H1 (cell line): ENCODE results near the gene METRN.

Experiments used
- ASH2L ChIP-seq: fragments of 200-600, 300-600 bp; sonication (generic); IDR thresholded peaks from one replicate; pipeline ENCODE4 v1.7.1; 2017; ENCODE audit warnings: low read length
- CBX5 ChIP-seq: fragments of 300-800, 300-1000 bp; sonication (generic); IDR thresholded peaks from 2 replicates; pipeline ENCODE4 v1.7.1; 2016; ENCODE audit warnings: antibody characterized with exemption, low read length, low read depth
- FOSL1 ChIP-seq: IDR thresholded peaks from 2 replicates; pipeline ENCODE4 v1.6.1; 2011; ENCODE audit warnings: mild to moderate bottlenecking, low read depth, low read length, moderate library complexity; ENCODE audit not compliant: insufficient read depth
- JUND ChIP-seq: IDR thresholded peaks from 2 replicates; pipeline ENCODE4 v1.6.1; 2011; ENCODE audit warnings: mild to moderate bottlenecking, improper control_type of control experiment, low read length
- POLR2A ChIP-seq, 2 experiments: IDR thresholded peaks; 1 replicate in 1 of 2; 2 replicates in 1 of 2; pipeline ENCODE4 v1.6.1; 2011; ENCODE audit warnings: low read depth in 2 of 2, low read length in 2 of 2, mild to moderate bottlenecking in 2 of 2; ENCODE audit errors: control extremely low read depth in 1 of 2
- POLR2AphosphoS5 ChIP-seq: IDR thresholded peaks from 2 replicates; pipeline ENCODE4 v1.6.1; 2011; ENCODE audit warnings: low read depth, low read length
- RAD21 ChIP-seq, 2 experiments: IDR thresholded peaks in 1 of 2; conservative IDR thresholded peaks in 1 of 2; 2 replicates each; pipeline ENCODE4 v1.6.1; 2011; ENCODE audit warnings: low read depth in 2 of 2, low read length in 2 of 2, improper control_type of control experiment in 1 of 2, inconsistent platforms in 1 of 2, mild to moderate bottlenecking in 1 of 2, moderate library complexity in 1 of 2
- SIN3A ChIP-seq, 2 experiments: IDR thresholded peaks in 1 of 2; conservative IDR thresholded peaks in 1 of 2; 2 replicates each; pipeline ENCODE4 v1.6.1; 2011 to 2012; ENCODE audit warnings: low read length in 2 of 2, improper control_type of control experiment in 1 of 2, low read depth in 1 of 2, mild to moderate bottlenecking in 1 of 2
- SP1 ChIP-seq: IDR thresholded peaks from 2 replicates; pipeline ENCODE4 v1.6.1; 2011; ENCODE audit warnings: low read depth, low read length
- TBP ChIP-seq: IDR thresholded peaks from 2 replicates; pipeline ENCODE4 v1.6.1; 2011; ENCODE audit warnings: low read depth, low read length, improper control_type of control experiment
- TCF12 ChIP-seq: IDR thresholded peaks from 2 replicates; pipeline ENCODE4 v1.6.1; 2011; ENCODE audit warnings: low read depth, mild to moderate bottlenecking, low read length
- TF ChIP-seq, protein P1 (sequence below), 3 experiments: IDR thresholded peaks; 1 replicate in 2 of 3; 2 replicates in 1 of 3; pipeline versions ENCODE4 v1.5.1 to v1.6.1; 2011; ENCODE audit warnings: low read length in 3 of 3, mild to moderate bottlenecking in 3 of 3, inconsistent platforms in 2 of 3, low read depth in 1 of 3, moderate library complexity in 1 of 3; ENCODE audit not compliant: insufficient read depth in 1 of 3; ENCODE audit errors: control extremely low read depth in 1 of 3
- TF ChIP-seq, protein P2 (sequence below): IDR thresholded peaks from 2 replicates; pipeline ENCODE4 v1.6.1; 2012; ENCODE audit warnings: inconsistent platforms
- TF ChIP-seq, protein P3 (sequence below): IDR thresholded peaks from 2 replicates; pipeline ENCODE4 v1.6.1; 2012; ENCODE audit warnings: low read length, inconsistent platforms

DNA sequence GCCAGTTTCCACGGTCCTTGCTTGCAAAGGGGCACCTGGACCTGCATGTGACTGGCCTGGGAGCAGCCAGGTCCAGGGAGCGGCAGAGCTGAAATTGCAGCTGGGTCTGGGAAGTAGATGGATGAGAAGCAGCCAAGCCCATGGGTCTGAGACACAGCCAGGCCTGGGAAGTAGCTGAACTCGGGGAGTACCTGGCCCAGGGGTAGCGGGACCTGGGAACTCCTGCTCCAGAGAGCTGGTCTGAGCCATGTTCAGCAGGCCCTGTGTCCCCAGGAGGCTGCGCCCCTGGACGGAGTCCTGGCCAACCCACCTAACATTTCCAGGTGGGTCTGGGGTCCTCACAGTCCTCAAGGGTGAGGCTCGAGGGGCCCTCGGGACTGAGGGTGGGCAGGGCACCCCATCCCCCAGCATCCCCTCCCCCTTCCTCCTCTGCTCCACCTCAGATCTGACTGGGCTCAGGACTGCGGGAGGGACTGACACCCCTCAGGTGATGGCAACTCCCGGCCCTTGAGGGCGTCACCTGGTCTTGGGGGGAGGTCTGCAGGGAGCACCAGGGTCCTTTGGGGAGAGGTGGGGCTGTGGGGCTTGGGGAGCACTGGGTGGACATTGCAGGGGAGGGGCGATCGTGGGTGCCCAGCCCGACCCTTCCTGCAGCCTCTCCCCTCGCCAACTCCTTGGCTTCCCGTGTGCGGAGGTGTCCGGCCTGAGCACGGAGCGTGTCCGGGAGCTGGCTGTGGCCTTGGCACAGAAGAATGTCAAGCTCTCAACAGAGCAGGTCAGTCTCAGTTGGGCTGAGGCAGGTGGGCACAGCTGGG lies 48.7 kb downstream of the METRN start:
- TF ChIP-seq FOSL1 (no peak), CBX5 (no peak), POLR2A (IDR thresholded peaks at IDR 0.05; ENCODE audit: control extremely low read depth in 1 of 2, low read depth in 2 of 2, low read length in 2 of 2) (no peak), TCF12 (no peak), SP1 (no peak), POLR2AphosphoS5 (no peak), TBP (no peak), SIN3A (conservative IDR thresholded peaks at IDR 0.05 in 1 of 2, IDR thresholded peaks at IDR 0.05 in 1 of 2; ENCODE audit: low read depth in 1 of 2, low read length in 2 of 2) (no peak), ASH2L (no peak), RAD21 (IDR thresholded peaks at IDR 0.05 in 1 of 2, conservative IDR thresholded peaks at IDR 0.05 in 1 of 2; ENCODE audit: low read depth in 2 of 2, low read length in 2 of 2) (no peak), JUND (no peak)
- TF ChIP-seq, protein P1, sequence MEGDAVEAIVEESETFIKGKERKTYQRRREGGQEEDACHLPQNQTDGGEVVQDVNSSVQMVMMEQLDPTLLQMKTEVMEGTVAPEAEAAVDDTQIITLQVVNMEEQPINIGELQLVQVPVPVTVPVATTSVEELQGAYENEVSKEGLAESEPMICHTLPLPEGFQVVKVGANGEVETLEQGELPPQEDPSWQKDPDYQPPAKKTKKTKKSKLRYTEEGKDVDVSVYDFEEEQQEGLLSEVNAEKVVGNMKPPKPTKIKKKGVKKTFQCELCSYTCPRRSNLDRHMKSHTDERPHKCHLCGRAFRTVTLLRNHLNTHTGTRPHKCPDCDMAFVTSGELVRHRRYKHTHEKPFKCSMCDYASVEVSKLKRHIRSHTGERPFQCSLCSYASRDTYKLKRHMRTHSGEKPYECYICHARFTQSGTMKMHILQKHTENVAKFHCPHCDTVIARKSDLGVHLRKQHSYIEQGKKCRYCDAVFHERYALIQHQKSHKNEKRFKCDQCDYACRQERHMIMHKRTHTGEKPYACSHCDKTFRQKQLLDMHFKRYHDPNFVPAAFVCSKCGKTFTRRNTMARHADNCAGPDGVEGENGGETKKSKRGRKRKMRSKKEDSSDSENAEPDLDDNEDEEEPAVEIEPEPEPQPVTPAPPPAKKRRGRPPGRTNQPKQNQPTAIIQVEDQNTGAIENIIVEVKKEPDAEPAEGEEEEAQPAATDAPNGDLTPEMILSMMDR (IDR thresholded peaks at IDR 0.05; ENCODE audit: control extremely low read depth in 1 of 3, insufficient read depth in 1 of 3, low read depth in 1 of 3, low read length in 3 of 3): no peak
- TF ChIP-seq, protein P2, sequence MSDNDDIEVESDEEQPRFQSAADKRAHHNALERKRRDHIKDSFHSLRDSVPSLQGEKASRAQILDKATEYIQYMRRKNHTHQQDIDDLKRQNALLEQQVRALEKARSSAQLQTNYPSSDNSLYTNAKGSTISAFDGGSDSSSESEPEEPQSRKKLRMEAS: no peak
- TF ChIP-seq, protein P3, sequence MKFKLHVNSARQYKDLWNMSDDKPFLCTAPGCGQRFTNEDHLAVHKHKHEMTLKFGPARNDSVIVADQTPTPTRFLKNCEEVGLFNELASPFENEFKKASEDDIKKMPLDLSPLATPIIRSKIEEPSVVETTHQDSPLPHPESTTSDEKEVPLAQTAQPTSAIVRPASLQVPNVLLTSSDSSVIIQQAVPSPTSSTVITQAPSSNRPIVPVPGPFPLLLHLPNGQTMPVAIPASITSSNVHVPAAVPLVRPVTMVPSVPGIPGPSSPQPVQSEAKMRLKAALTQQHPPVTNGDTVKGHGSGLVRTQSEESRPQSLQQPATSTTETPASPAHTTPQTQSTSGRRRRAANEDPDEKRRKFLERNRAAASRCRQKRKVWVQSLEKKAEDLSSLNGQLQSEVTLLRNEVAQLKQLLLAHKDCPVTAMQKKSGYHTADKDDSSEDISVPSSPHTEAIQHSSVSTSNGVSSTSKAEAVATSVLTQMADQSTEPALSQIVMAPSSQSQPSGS: no peak
